Panc1 (cell line): ENCODE results near the gene NFE2L1.

Experiments
- POLR2AphosphoS5 ChIP-seq: IDR thresholded peaks from 2 replicates; pipeline ENCODE4 v1.6.1; 2012; ENCODE audit warnings: mild to moderate bottlenecking, low read depth, low read length, moderate library complexity
- TCF7L2 ChIP-seq: IDR thresholded peaks from 2 replicates; pipeline ENCODE4 v1.6.1; 2011; ENCODE audit warnings: mild to moderate bottlenecking, low read depth, low read length, inconsistent platforms
- TF ChIP-seq, protein P1 (sequence below): fragments of 450-650 bp; IDR thresholded peaks from 2 replicates; pipeline ENCODE4 v1.5.1; 2017; ENCODE audit warnings: mild to moderate bottlenecking

DNA sequence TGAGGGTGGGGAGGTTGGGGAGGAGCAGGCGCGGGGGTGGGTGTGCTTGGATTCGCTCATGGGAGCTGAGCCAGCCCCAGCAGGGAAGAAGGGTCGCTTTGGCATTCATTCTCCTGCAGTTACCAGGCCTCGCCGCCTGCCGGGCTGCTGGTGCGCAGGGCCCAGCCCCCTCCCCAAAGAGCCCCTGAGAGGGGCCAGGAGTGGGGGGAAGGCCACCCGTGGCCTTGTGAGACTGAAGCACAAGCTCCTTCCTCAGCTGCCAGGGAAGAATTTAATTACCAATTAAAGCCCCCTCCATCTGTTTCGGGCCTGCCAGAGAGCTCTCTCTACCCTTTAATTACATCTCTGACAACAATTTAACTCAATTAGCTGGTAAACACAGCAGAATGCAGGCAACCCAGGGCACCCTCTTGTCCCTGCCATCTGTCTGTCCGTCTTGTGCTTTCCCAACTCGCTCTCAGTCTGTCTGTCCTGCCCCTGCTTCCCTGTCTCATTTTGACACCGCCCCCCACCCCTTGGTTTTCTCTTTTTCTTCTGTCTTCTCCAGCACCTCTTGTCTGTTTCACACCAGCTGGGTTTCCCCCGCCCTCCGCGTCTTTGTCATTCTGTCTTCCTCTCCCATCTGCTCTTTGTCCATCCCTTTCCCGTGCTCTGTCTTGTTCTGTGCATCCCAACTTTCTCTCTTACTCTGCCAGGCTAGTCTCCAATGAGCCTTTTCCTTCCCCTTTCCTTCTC, 44.6 kb upstream of the NFE2L1 start:
- TF ChIP-seq, protein P1, sequence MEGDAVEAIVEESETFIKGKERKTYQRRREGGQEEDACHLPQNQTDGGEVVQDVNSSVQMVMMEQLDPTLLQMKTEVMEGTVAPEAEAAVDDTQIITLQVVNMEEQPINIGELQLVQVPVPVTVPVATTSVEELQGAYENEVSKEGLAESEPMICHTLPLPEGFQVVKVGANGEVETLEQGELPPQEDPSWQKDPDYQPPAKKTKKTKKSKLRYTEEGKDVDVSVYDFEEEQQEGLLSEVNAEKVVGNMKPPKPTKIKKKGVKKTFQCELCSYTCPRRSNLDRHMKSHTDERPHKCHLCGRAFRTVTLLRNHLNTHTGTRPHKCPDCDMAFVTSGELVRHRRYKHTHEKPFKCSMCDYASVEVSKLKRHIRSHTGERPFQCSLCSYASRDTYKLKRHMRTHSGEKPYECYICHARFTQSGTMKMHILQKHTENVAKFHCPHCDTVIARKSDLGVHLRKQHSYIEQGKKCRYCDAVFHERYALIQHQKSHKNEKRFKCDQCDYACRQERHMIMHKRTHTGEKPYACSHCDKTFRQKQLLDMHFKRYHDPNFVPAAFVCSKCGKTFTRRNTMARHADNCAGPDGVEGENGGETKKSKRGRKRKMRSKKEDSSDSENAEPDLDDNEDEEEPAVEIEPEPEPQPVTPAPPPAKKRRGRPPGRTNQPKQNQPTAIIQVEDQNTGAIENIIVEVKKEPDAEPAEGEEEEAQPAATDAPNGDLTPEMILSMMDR: no peak
- TF ChIP-seq POLR2AphosphoS5 (no peak), TCF7L2 (no peak)
